WTC11 (cell line): ENCODE measurements around the gene PEBP1.

ENCODE experiments used
- CTCF ChIP-seq: fragments of 200-600 bp; IDR thresholded peaks from 2 replicates; pipeline ENCODE4 v1.8.0; 2022; ENCODE audit warnings: antibody characterized with exemption
- E2F4 ChIP-seq: sonication (generic); formaldehyde crosslinking; IDR thresholded peaks from 2 replicates; pipeline ENCODE4 v1.8.1; 2022; ENCODE audit warnings: low read depth, mild to moderate bottlenecking, moderate library complexity, missing genetic modification reagents, borderline replicate concordance
- ELF4 ChIP-seq: sonication (generic); formaldehyde crosslinking; IDR thresholded peaks from 2 replicates; pipeline ENCODE4 v1.8.1; 2022; ENCODE audit warnings: low read depth, mild to moderate bottlenecking, moderate library complexity, missing genetic modification reagents
- JUN ChIP-seq: sonication (generic); formaldehyde crosslinking; IDR thresholded peaks from 2 replicates; pipeline ENCODE4 v1.8.0; 2023; ENCODE audit warnings: mild to moderate bottlenecking, missing genetic modification reagents
- MYBL2 ChIP-seq: sonication (generic); formaldehyde crosslinking; IDR thresholded peaks from 2 replicates; pipeline ENCODE4 v1.8.1; 2023; ENCODE audit warnings: mild to moderate bottlenecking, moderate library complexity, missing genetic modification reagents
- NFYB ChIP-seq: sonication (generic); formaldehyde crosslinking; conservative IDR thresholded peaks from 2 replicates; pipeline ENCODE4 v1.8.0; 2022; ENCODE audit warnings: low read depth, missing genetic modification reagents
- NR2C2 ChIP-seq: sonication (generic); formaldehyde crosslinking; IDR thresholded peaks from 2 replicates; pipeline ENCODE4 v1.8.0; 2022; ENCODE audit warnings: mild to moderate bottlenecking, missing genetic modification reagents
- STAT6 ChIP-seq: sonication (generic); formaldehyde crosslinking; conservative IDR thresholded peaks from 2 replicates; pipeline ENCODE4 v1.8.1; 2023; ENCODE audit warnings: mild to moderate bottlenecking, low read depth, missing genetic modification reagents, moderate library complexity

DNA sequence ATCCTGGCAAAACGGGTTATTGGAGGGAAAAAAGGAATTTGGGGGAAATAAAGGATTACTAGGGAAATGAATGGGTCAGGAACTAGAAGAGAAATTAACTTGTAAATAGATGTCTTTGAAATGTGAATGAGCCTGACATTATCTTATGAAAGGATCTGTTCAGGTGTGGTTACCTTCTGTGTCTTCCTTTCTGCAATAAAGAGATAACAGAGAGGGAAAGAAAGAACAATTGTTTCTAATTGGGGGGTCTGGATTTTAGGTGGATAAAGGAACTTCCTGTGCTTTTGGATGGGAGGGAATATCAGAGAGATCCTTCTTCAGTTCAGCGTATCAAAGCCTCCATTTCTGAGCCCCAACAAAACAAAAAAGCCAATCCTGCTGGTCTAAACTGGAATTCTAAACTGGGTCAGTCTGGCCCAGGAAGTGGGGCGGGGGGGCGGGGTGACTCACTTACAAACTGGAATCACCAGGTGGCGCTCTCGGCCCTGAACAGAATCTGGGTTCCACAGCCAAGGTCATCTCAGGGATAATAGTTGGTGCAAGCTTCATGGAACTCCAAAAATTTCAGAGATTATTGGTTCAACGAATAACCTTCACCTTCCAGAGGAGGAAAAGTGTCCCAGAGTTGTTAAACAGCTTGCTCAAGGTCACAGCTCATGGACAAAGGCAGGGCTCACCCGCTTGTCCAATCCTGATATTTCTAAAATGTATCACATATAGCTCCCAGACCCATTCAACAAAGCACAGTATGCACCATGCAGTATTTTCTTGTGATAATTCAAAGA is 15.2 kb upstream of the PEBP1 start:
- TF ChIP-seq NR2C2 (CRISPR knock-in tag) (no peak), CTCF (peak; percentile 77), ELF4 (CRISPR knock-in tag) (no peak), NFYB (CRISPR knock-in tag) (no peak), JUN (no peak), STAT6 (no peak), E2F4 (CRISPR knock-in tag) (no peak), MYBL2 (no peak)
